K562 (cell line): Measurements from ENCODE around the gene FIGNL1. TPM values are rescaled to one million over a fixed set of nuclear protein-coding genes. Genes with fewer than 3 reads are reported as not detected.
A peak's percentile ranks its signal among the peaks of the same experiment; 100 is the strongest.

Experiments
- BDP1 ChIP-seq: IDR thresholded peaks from 3 replicates; pipeline ENCODE4 v1.6.1; 2011; ENCODE audit not compliant: insufficient read length, insufficient read depth
- HSF4 ChIP-seq: fragments of 250-450 bp; sonication (Bioruptor Pico); IDR thresholded peaks from 2 replicates; pipeline ENCODE4 v2.1.2; 2022; ENCODE audit warnings: mild to moderate bottlenecking, moderate library complexity, borderline replicate concordance
- KAT2B ChIP-seq: IDR thresholded peaks from one replicate; pipeline ENCODE4 v1.6.1; 2012; ENCODE audit warnings: low read depth, mild to moderate bottlenecking, control low read depth, inconsistent platforms, low read length, moderate library complexity
- KLF16 ChIP-seq: IDR thresholded peaks from 2 replicates; pipeline ENCODE4 v1.6.1; 2016; ENCODE audit warnings: antibody characterized with exemption
- LCOR ChIP-seq: sonication (generic); formaldehyde crosslinking; IDR thresholded peaks from 2 replicates; pipeline ENCODE4 v1.8.0; 2022; ENCODE audit warnings: mild to moderate bottlenecking, missing genetic modification reagents
- MAZ ChIP-seq, 2 experiments: fragments of 450-650 bp in 1 of 2; sonication (generic) in 1 of 2; formaldehyde crosslinking; IDR thresholded peaks in 1 of 2; conservative IDR thresholded peaks in 1 of 2; 2 replicates each; pipeline versions ENCODE4 v1.4.0 to v1.5.0; 2020; ENCODE audit warnings: mild to moderate bottlenecking in 1 of 2, missing genetic modification reagents in 1 of 2
- MGA ChIP-seq: fragments of 450-650 bp; IDR thresholded peaks from 2 replicates; pipeline ENCODE4 v1.6.1; 2016; ENCODE audit warnings: mild to moderate bottlenecking, moderate library complexity
- NR1H2 ChIP-seq: sonication (generic); formaldehyde crosslinking; IDR thresholded peaks from 2 replicates; pipeline ENCODE4 v1.4.0; 2020; ENCODE audit warnings: mild to moderate bottlenecking, missing genetic modification reagents
- RBBP5 ChIP-seq: fragments of 200-600 bp; sonication (generic); IDR thresholded peaks from 2 replicates; pipeline ENCODE4 v1.6.1; 2012; ENCODE audit warnings: borderline replicate concordance, mild to moderate bottlenecking, low read length, control low read depth, inconsistent platforms; ENCODE audit not compliant: insufficient read depth, poor library complexity, severe bottlenecking
- RBM34 ChIP-seq: fragments of 200-400 bp; formaldehyde crosslinking; IDR thresholded peaks from 2 replicates; pipeline ENCODE4 v1.6.1; 2018; ENCODE audit warnings: low read length, borderline replicate concordance; ENCODE audit not compliant: insufficient read depth
- SNIP1 ChIP-seq: fragments of 450-650 bp; IDR thresholded peaks from 2 replicates; pipeline ENCODE4 v1.7.1; 2017; ENCODE audit warnings: low read depth, mild to moderate bottlenecking
- SREBF1 ChIP-seq: fragments of 150-350 bp; IDR thresholded peaks from 2 replicates; pipeline ENCODE4 v1.6.1; 2014; ENCODE audit warnings: antibody characterized with exemption, low read depth, low read length, borderline replicate concordance
- TAL1 ChIP-seq: fragments of 450-650 bp; IDR thresholded peaks from 2 replicates; pipeline ENCODE4 v1.6.1; 2016; ENCODE audit warnings: mild to moderate bottlenecking
- TOE1 ChIP-seq, 2 experiments: fragments of 450-650 bp in 1 of 2; sonication (generic) in 1 of 2; formaldehyde crosslinking in 1 of 2; IDR thresholded peaks; 2 replicates each; pipeline versions ENCODE4 v1.7.1 to v1.8.0; 2016 to 2022; ENCODE audit warnings: borderline replicate concordance in 2 of 2, mild to moderate bottlenecking in 2 of 2, antibody characterized with exemption in 1 of 2, inconsistent platforms in 1 of 2, low read depth in 1 of 2, missing genetic modification reagents in 1 of 2, moderate library complexity in 1 of 2
- ZNF197 ChIP-seq: fragments of 200-800 bp; sonication (Bioruptor generic); IDR thresholded peaks from 2 replicates; pipeline ENCODE4 v1.6.1; 2016; ENCODE audit warnings: low read depth, missing genetic modification characterization, missing compliant biosample characterization
- ZNF696 ChIP-seq: fragments of 250-450 bp; sonication (Bioruptor Pico); conservative IDR thresholded peaks from 2 replicates; pipeline ENCODE4 v1.4.0; 2020; ENCODE audit warnings: mild to moderate bottlenecking, moderate library complexity
- polyA plus RNA-seq, 8 experiments: library from polyadenylated mRNA; depleted of rRNA in 4 of 8; stranded (reverse) in 5 of 8; unstranded in 3 of 8; fragments of >200 nt; fragmentation: Nextera tagmentation in 2 of 8; fragmentation: Illumina TruSeq in 1 of 8; extraction: Ambion mirVana in 2 of 8; extraction: Trizol in 1 of 8; gene quantifications; 2 replicates each; pipeline versions ENCODE4 v1.2.1 to v1.2.3, GENCODE V29; 2011 to 2014; ENCODE audit warnings: inconsistent platforms in 1 of 8, missing spikeins in 1 of 8
- total RNA-seq, 7 experiments: library from RNA; depleted of rRNA in 6 of 7; stranded (reverse); fragments of >200 nt in 6 of 7; fragmentation: Illumina TruSeq in 2 of 7; extraction: Trizol in 2 of 7; gene quantifications; 2 replicates each; pipeline versions ENCODE4 v1.2.1 to v1.2.3, GENCODE V29; 2011 to 2021; ENCODE audit warnings: low replicate concordance in 1 of 7

FIGNL1 gene
- total and polyA plus RNA-seq, 9 of the 15 experiments (the other 6 are each of a cell fraction or from before 2014, with no cell fraction given), result 15.5 to 48.3 (median 27.6) TPM

- TF ChIP-seq MGA (peak; percentile 92), BDP1 (no peak), HSF4 (CRISPR knock-in tag) (no peak), ZNF197 (no peak), TOE1 (IDR thresholded peaks at IDR 0.05; ENCODE audit: borderline replicate concordance) (peak; percentile 31; the same call in 1 of the 2 replicates), TOE1 (CRISPR knock-in tag; IDR thresholded peaks at IDR 0.05; ENCODE audit: borderline replicate concordance, low read depth) (no peak), RBM34 (no peak), TAL1 (no peak), NR1H2 (CRISPR knock-in tag) (no peak), MAZ (CRISPR knock-in tag; conservative IDR thresholded peaks at IDR 0.05 in 1 of 2, IDR thresholded peaks at IDR 0.05 in 1 of 2) (0 out of 4 replicates have a peak, but pooled peaks of 1 of the 2 experiments have one; percentile 16), KLF16 (no peak), SREBF1 (no peak), KAT2B (no peak), RBBP5 (no peak), LCOR (CRISPR knock-in tag) (peak; percentile 73; the same call in 1 of the 2 replicates), ZNF696 (CRISPR knock-in tag) (no peak), SNIP1 (no peak)
Measured at GRCh38 chr7:50467817-50468610, 17.9 kb upstream of the FIGNL1 start (continued).
